Small intestine (tissue), 7 donors: ENCODE results near the gene JOSD2. TPM values are rescaled to one million over a fixed set of nuclear protein-coding genes. Genes with fewer than 3 reads are reported as not detected.

ENCODE experiments used
- DNase-seq, 2 donors: peaks; one replicate each; pipeline versions ENCODE4 v3.0.0 to v3.0.0-alpha.2; 2013
- FAIRE-seq: peaks from 2 replicates; lab custom pipeline; 2012; peaks lifted over from hg19 to GRCh38; lab: Jason Lieb, UNC
- H3K27ac ChIP-seq, 3 donors: one replicate each; pipeline ENCODE4 v1.5.1; 2013; ENCODE audit warnings: low read length in 2 of 3, mild to moderate bottlenecking in 2 of 3, control low read depth in 1 of 3, inconsistent platforms in 1 of 3, low read depth in 1 of 3, moderate library complexity in 1 of 3
- H3K27me3 ChIP-seq, 3 donors: one replicate each; pipeline ENCODE4 v1.6.1; 2013; ENCODE audit warnings: low read length in 3 of 3, inconsistent platforms in 1 of 3; ENCODE audit not compliant: control insufficient read depth in 3 of 3, insufficient read depth in 3 of 3
- H3K36me3 ChIP-seq, 3 donors: one replicate each; pipeline ENCODE4 v1.6.1; 2013; ENCODE audit warnings: low read length in 3 of 3, inconsistent platforms in 1 of 3, low read depth in 1 of 3, mild to moderate bottlenecking in 1 of 3, moderate library complexity in 1 of 3; ENCODE audit not compliant: control insufficient read depth in 3 of 3, insufficient read depth in 2 of 3
- H3K4me1 ChIP-seq, 3 donors: one replicate each; pipeline ENCODE4 v1.6.1; 2013; ENCODE audit warnings: low read length in 2 of 3, inconsistent platforms in 1 of 3, low read depth in 1 of 3, mild to moderate bottlenecking in 1 of 3, moderate library complexity in 1 of 3; ENCODE audit not compliant: control insufficient read depth in 3 of 3, insufficient read depth in 2 of 3
- H3K4me3 ChIP-seq, 3 donors: one replicate each; pipeline ENCODE4 v1.5.1; 2013; ENCODE audit warnings: low read length in 3 of 3, control low read depth in 1 of 3, inconsistent platforms in 1 of 3, low read depth in 1 of 3, mild to moderate bottlenecking in 1 of 3, moderate library complexity in 1 of 3
- H3K9me3 ChIP-seq, 2 donors: one replicate each; pipeline ENCODE4 v1.6.1; 2013; ENCODE audit warnings: low read depth in 1 of 2, low read length in 1 of 2; ENCODE audit not compliant: control insufficient read depth in 2 of 2, insufficient read depth in 1 of 2
- WGBS, 3 donors: extraction: QIAGEN DNeasy Blood & Tissue Kit; methylation state at CpG; one replicate each; pipeline ENCODE4 v1.1.7; 2013; 5-methylcytosine and 5-hydroxymethylcytosine counted together
- polyA plus RNA-seq, 4 donors: library from polyadenylated mRNA; stranded (reverse) in 3 of 4; unstranded in 1 of 4; fragments of 200-250 nt in 3 of 4; fragments of 120-200 nt in 1 of 4; gene quantifications; one replicate each; pipeline versions ENCODE4 v1.2.1 to v1.2.3, GENCODE V29; 2013
- donor health status: healthy with polysubstance abuse.
- donor health status: control.
- donor health status: control.
- donor health status: Bipolar disorder and iron deficiency.
- donor health status: healthy.

The JOSD2 gene
- polyA plus RNA-seq, 4 donors: 21.2 to 97.8 (median 74.1) TPM

DNA sequence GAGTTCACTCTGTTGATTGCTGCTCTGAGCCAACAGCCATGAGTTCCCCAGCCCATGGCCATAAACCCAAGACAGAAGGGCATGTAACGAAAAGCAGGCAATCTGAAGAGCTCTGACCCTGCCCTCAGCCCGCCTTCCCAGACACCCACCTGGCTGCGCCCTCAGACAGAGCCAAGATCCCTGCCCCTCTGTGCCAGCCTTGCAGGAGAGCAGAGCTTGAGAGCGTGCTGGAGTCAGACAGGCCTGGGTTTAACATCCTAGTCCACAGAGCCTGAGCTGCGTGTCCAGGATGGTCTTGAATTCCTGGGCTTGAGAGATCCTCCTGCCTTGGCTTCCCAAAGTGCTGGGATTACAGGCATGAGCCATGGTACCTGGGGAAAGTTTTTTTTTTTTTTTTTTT, 53.7 kb downstream of the JOSD2 start:
- DNase-seq (no peak), FAIRE-seq (no peak)
- no peak overlapping the region for H3K4me3 ChIP-seq
- H3K27me3 ChIP-seq: peaks cover 2 to 16% (median 3%) of the 10 kb centered on the region in 3 donors
- 80 to 85% (median 84%) methylated on average over 5 of the region's 5 CpGs for WGBS, 3 donors
- H3K36me3 ChIP-seq: no peaks in the 10 kb centered on the region
- no peaks in the 10 kb centered on the region for H3K9me3 ChIP-seq
- no peak overlapping the region for H3K27ac ChIP-seq
- H3K4me1 ChIP-seq: no peaks in the 10 kb centered on the region

Other genes starting within 250 kb of the JOSD2 start
- 1 to 10 TPM in 1 of 4 donors, under 1 TPM in 3; 0.22 to 1.6 (median 0.43) TPM for gene KCNC3, start 181.8 kb downstream of the JOSD2 start, polyA plus RNA-seq
- 1 to 10 TPM; 1.8 to 9.6 (median 5.2) TPM for gene NAPSA, start 145.6 kb downstream of the JOSD2 start, polyA plus RNA-seq
- gene NR1H2, start 134.7 kb downstream of the JOSD2 start, polyA plus RNA-seq: 10 to 100 TPM; 40.4 to 78.4 (median 62.7) TPM
- 10 to 100 TPM; 25.0 to 34.0 (median 30.6) TPM for gene POLD1, start 126.8 kb downstream of the JOSD2 start, polyA plus RNA-seq
- 10 to 100 TPM; 16.6 to 44.3 (median 31.4) TPM for gene SPIB, start 92.3 kb downstream of the JOSD2 start, polyA plus RNA-seq
- under 1 TPM in 2 of 4 donors, not detected in 2; 0.27 to 0.49 TPM for gene MYBPC2, start 78.3 kb downstream of the JOSD2 start, polyA plus RNA-seq
- 100 to 1,000 TPM in 2 of 4 donors, 10 to 100 TPM in 2; 53.7 to 164 (median 116) TPM for gene EMC10, start 34.7 kb downstream of the JOSD2 start, polyA plus RNA-seq
- 1 to 10 TPM in 2 of 4 donors, under 1 TPM in 1, not detected in 1; 0.89 to 3.4 (median 2.1) TPM for gene GARIN5A, start 34.3 kb downstream of the JOSD2 start, polyA plus RNA-seq
- 10 to 100 TPM in 2 of 4 donors, 1 to 10 TPM in 1, under 1 TPM in 1; 0.27 to 20.0 (median 11.5) TPM for gene ASPDH, start 2.7 kb upstream of the JOSD2 start, polyA plus RNA-seq
- gene LRRC4B, start 57.2 kb upstream of the JOSD2 start, polyA plus RNA-seq: 1 to 10 TPM in 3 of 4 donors, not detected in 1; 1.1 to 5.4 (median 3.2) TPM
- under 1 TPM in 2 of 4 donors, not detected in 2; 0.15 to 0.57 TPM for gene SYT3, start 128.7 kb upstream of the JOSD2 start, polyA plus RNA-seq
- under 1 TPM in 1 of 4 donors, not detected in 3; 0.19 TPM for gene C19orf81, start 138.3 kb upstream of the JOSD2 start, polyA plus RNA-seq
- gene SHANK1, start 208.6 kb upstream of the JOSD2 start, polyA plus RNA-seq: 1 to 10 TPM in 1 of 4 donors, under 1 TPM in 2, not detected in 1; under 0.01 to 1.4 (median 0.46) TPM
- gene CLEC11A, start 212.2 kb upstream of the JOSD2 start, polyA plus RNA-seq: 10 to 100 TPM in 1 of 4 donors, 1 to 10 TPM in 2, not detected in 1; 1.4 to 11.4 (median 4.7) TPM